Neutrophil (primary cell): ENCODE results near the gene FAM83D.

Experiments
- H3K27ac ChIP-seq: fragments of 200-600 bp; sonication (generic); 2 replicates; pipeline ENCODE4 v1.5.1; 2016; ENCODE audit warnings: mild to moderate bottlenecking, moderate library complexity
- H3K27me3 ChIP-seq: fragments of 200-600 bp; sonication (generic); 2 replicates; pipeline ENCODE4 v1.6.0; 2016; ENCODE audit warnings: mild to moderate bottlenecking
- H3K36me3 ChIP-seq: fragments of 200-600 bp; sonication (generic); 2 replicates; pipeline ENCODE4 v1.5.1; 2017
- H3K4me1 ChIP-seq, 2 experiments: fragments of 200-600 bp in 1 of 2; sonication (generic) in 1 of 2; 1 replicate in 1 of 2; 2 replicates in 1 of 2; pipeline versions ENCODE4 v1.5.1 to v1.6.1; 2013 to 2016; ENCODE audit warnings: low read depth in 1 of 2, low read length in 1 of 2, mild to moderate bottlenecking in 1 of 2, moderate library complexity in 1 of 2; ENCODE audit not compliant: control insufficient read depth in 1 of 2, insufficient read depth in 1 of 2
- H3K4me3 ChIP-seq, 2 experiments: fragments of 200-600 bp in 1 of 2; sonication (generic) in 1 of 2; 1 replicate in 1 of 2; 2 replicates in 1 of 2; pipeline ENCODE4 v1.5.1; 2013 to 2016; ENCODE audit warnings: low read depth in 1 of 2, low read length in 1 of 2, mild to moderate bottlenecking in 1 of 2, moderate library complexity in 1 of 2
- H3K9me3 ChIP-seq: fragments of 200-600 bp; sonication (generic); 2 replicates; pipeline ENCODE4 v1.5.1; 2016
- TF ChIP-seq, protein P1 (sequence below): fragments of 200-600 bp; sonication (generic); IDR thresholded peaks from 2 replicates; pipeline ENCODE4 v1.5.1; 2016; ENCODE audit warnings: antibody characterized with exemption

FAM83D gene

DNA sequence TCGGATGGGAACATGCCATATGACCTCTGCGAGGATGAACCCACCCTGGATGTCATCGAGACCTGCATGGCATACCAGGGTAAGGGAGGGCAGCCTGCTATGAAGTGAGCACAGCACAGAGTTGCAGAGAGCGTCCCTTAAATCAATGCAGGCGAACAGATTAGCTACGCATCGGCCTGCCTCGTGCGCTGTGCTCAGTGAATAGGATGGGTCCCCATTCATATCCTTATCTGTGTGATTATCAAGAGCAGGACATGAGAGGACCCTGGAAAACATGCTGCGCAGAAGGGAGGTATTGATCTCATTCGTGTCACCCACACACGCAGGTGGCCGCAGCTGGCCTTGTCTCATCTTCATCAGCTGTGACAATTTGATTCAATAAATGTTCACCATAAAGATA is 25.6 kb upstream of the FAM83D start:
- TF ChIP-seq, protein P1, sequence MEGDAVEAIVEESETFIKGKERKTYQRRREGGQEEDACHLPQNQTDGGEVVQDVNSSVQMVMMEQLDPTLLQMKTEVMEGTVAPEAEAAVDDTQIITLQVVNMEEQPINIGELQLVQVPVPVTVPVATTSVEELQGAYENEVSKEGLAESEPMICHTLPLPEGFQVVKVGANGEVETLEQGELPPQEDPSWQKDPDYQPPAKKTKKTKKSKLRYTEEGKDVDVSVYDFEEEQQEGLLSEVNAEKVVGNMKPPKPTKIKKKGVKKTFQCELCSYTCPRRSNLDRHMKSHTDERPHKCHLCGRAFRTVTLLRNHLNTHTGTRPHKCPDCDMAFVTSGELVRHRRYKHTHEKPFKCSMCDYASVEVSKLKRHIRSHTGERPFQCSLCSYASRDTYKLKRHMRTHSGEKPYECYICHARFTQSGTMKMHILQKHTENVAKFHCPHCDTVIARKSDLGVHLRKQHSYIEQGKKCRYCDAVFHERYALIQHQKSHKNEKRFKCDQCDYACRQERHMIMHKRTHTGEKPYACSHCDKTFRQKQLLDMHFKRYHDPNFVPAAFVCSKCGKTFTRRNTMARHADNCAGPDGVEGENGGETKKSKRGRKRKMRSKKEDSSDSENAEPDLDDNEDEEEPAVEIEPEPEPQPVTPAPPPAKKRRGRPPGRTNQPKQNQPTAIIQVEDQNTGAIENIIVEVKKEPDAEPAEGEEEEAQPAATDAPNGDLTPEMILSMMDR, result no peak
- no peaks in the 10 kb centered on the region for H3K4me1 ChIP-seq
- no peaks in the 10 kb centered on the region for H3K36me3 ChIP-seq
- H3K4me3 ChIP-seq, result no peak overlapping the region
- no peak overlapping the region for H3K27ac ChIP-seq
- no peaks in the 10 kb centered on the region for H3K9me3 ChIP-seq
- H3K27me3 ChIP-seq, result no peaks in the 10 kb centered on the region

DNA sequence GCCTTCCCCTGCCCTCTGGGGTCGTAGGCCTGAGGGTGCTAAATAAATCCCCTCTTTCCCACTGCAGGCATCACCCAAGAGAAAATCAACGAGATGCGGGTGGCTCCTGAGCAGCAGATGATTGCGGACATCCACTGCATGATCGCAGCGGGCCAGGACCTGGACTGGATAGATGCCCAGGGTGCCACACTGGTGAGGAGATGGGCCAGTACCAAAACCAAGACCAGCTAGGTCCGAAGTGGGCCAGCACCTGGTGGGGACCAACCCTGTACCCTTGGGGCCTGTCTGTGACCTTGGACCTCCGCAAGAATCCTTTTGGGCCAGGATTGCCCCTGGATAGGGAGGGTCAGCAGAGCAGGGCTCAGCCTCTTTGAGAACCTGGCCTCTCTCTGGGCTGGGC is 23.6 kb upstream of the FAM83D start:
- Histone ChIP-seq H3K4me3 (no peak overlapping the region), H3K9me3 (no peaks in the 10 kb centered on the region), H3K27ac (no peak overlapping the region), H3K4me1 (no peaks in the 10 kb centered on the region), H3K36me3 (no peaks in the 10 kb centered on the region), H3K27me3 (no peaks in the 10 kb centered on the region)
- TF ChIP-seq, protein P1, result no peak

DNA sequence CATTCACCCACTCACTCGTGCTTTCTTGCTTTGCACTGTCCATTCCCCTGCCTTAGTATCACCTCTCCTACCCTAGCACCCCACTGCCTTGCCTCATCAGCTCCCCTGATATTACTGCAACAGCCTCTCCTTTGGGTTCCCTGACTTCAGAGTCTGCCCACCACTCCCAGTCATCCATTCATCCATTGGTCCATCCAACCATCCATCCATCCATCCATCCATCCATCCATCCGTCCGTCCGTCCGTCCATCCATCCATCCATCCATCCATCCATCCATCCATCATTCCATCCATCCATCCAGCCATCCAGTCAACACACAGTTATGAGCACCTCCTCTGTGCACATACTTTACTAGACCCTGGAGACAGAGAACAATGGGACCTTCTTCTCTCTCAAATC is 22.9 kb upstream of the FAM83D start:
- Histone ChIP-seq H3K4me1 (no peaks in the 10 kb centered on the region), H3K27ac (no peak overlapping the region), H3K27me3 (no peaks in the 10 kb centered on the region), H3K9me3 (no peaks in the 10 kb centered on the region), H3K36me3 (no peaks in the 10 kb centered on the region), H3K4me3 (no peak overlapping the region)
- TF ChIP-seq, protein P1, result no peak

DNA sequence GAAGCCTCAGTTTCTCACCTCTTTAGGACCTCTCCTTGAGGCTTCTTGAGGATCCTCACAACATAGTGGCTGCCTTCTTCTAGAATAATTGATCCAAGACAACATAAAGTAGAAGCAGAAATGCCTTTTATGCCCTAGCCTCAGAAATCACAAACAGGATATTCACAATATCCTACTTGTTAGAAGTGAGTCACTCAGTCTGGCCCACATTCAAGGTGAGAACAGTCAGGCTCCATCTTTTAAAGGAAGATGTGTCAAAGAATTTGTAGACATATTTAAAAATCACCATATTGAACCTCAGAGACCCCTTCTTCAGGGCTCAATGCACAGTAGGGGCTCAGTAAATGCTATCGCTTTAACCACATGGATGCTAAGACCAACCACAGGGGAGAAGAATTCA is 20.8 kb upstream of the FAM83D start:
- no peak overlapping the region for H3K27ac ChIP-seq
- no peak overlapping the region for H3K4me3 ChIP-seq
- H3K4me1 ChIP-seq, result no peaks in the 10 kb centered on the region
- no peaks in the 10 kb centered on the region for H3K36me3 ChIP-seq
- H3K9me3 ChIP-seq, result no peaks in the 10 kb centered on the region
- TF ChIP-seq, protein P1, result no peak
- H3K27me3 ChIP-seq, result no peaks in the 10 kb centered on the region

DNA sequence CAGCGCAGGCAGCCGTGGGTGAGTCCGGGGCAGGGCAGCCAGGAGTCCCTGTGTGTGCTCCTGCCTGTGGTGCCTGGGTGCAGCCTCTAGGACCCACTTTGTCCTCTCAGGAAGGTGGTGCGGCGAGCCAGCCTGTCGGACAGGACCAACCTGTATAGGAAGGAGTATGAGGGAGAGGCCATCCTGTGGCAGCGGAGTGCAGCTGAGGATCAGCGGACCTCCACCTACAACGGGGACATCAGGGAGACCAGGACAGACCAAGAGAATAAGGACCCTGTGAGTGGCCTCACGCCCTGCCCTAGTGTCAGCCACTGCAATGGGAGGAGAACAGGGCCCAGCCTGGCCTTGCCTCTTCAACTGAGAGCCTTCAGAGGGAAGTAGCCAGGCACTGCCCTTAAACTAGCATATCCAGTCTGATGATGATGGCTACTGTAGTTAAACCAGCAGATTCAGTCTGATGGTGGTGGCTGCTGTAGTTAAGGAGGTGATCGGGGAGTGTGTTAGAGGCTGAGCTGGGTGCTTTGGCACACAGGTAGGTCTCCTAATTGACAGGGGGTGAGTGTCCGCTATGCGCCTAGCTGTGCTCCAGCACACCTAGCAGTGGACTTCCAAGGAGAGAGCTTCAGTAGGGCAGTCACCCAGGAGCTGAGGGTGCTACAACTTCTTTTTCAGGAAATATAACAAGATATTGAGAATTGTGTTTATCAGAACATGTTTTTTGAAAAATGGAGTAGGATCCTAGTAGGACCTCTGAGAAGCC is 18.1 kb upstream of the FAM83D start:
- no peaks in the 10 kb centered on the region for H3K27me3 ChIP-seq
- no peak overlapping the region for H3K27ac ChIP-seq
- no peaks in the 10 kb centered on the region for H3K36me3 ChIP-seq
- H3K4me1 ChIP-seq, result no peaks in the 10 kb centered on the region
- TF ChIP-seq, protein P1, result no peak
- no peak overlapping the region for H3K4me3 ChIP-seq
- H3K9me3 ChIP-seq, result no peaks in the 10 kb centered on the region
